GM18526 (cell line): Measurements from ENCODE around the gene PIEZO2.

Experiments used
- POLR2A ChIP-seq: IDR thresholded peaks from 3 replicates; pipeline ENCODE4 v1.6.1; 2011; ENCODE audit not compliant: insufficient read length; ENCODE audit errors: extremely low read depth

The PIEZO2 gene

GRCh38 chr18:11125492-11126315 is 23.7 kb downstream of the PIEZO2 start:
- no peak for TF ChIP-seq POLR2A

- no peak for TF ChIP-seq POLR2A
Measured at GRCh38 chr18:11124054-11124453, 25.3 kb downstream of the PIEZO2 start.

GRCh38 chr18:11121443-11121849 is 27.9 kb downstream of the PIEZO2 start:
- TF ChIP-seq POLR2A = no peak

GRCh38 chr18:11119959-11120587 is 29.3 kb downstream of the PIEZO2 start:
- no peak for TF ChIP-seq POLR2A

- no peak for TF ChIP-seq POLR2A
Measured at GRCh38 chr18:11119550-11119949, 29.8 kb downstream of the PIEZO2 start.

- no peak for TF ChIP-seq POLR2A
Measured at GRCh38 chr18:11118051-11118766, 31.2 kb downstream of the PIEZO2 start.

- TF ChIP-seq POLR2A = no peak
Measured at GRCh38 chr18:11115276-11115675, 34.1 kb downstream of the PIEZO2 start.

GRCh38 chr18:11114653-11115052 is 34.7 kb downstream of the PIEZO2 start:
- TF ChIP-seq POLR2A = no peak

- TF ChIP-seq POLR2A = no peak
Measured at GRCh38 chr18:11113937-11114336, 35.4 kb downstream of the PIEZO2 start.

GRCh38 chr18:11113046-11113548 is 36.3 kb downstream of the PIEZO2 start:
- no peak for TF ChIP-seq POLR2A

- no peak for TF ChIP-seq POLR2A
Measured at GRCh38 chr18:11112286-11112685, 37.1 kb downstream of the PIEZO2 start.

GRCh38 chr18:11110509-11110908 is 38.9 kb downstream of the PIEZO2 start:
- no peak for TF ChIP-seq POLR2A

GRCh38 chr18:11108947-11109346 is 40.4 kb downstream of the PIEZO2 start:
- TF ChIP-seq POLR2A = no peak

GRCh38 chr18:11106894-11107293 is 42.5 kb downstream of the PIEZO2 start:
- no peak for TF ChIP-seq POLR2A

- TF ChIP-seq POLR2A = no peak
Measured at GRCh38 chr18:11105463-11105862, 43.9 kb downstream of the PIEZO2 start.

- no peak for TF ChIP-seq POLR2A
Measured at GRCh38 chr18:11104307-11104706, 45.1 kb downstream of the PIEZO2 start.
